ENCODE measurements around the gene PDK3.

Gene PDK3

GRCh38 chrX:24553011-24553410 is 87.9 kb downstream of the PDK3 start:
- TF ChIP-seq CTCF (IDR thresholded peaks at IDR 0.05; ENCODE audit: low read depth, low read length, missing control alignments), result no peak
- no peak for DNase-seq (ENCODE audit: low read depth)
- no peak overlapping the region for H3K4me3 ChIP-seq (ENCODE audit: low read depth, low read length)

- peak; percentile 35 for TF ChIP-seq CTCF (IDR thresholded peaks at IDR 0.05; ENCODE audit: low read depth, low read length, missing control alignments)
- H3K4me3 ChIP-seq (ENCODE audit: low read depth, low read length), result no peak overlapping the region
- DNase-seq (ENCODE audit: low read depth), result no peak
Measured at GRCh38 chrX:24561121-24561520, 96.0 kb downstream of the PDK3 start.

GRCh38 chrX:24563291-24564010 is 98.4 kb downstream of the PDK3 start:
- DNase-seq (ENCODE audit: low read depth), result no peak
- no peak for TF ChIP-seq CTCF (IDR thresholded peaks at IDR 0.05; ENCODE audit: low read depth, low read length, missing control alignments)
- H3K4me3 ChIP-seq (ENCODE audit: low read depth, low read length), result no peak overlapping the region

GRCh38 chrX:24566240-24566639 is 101.2 kb downstream of the PDK3 start:
- H3K4me3 ChIP-seq (ENCODE audit: low read depth, low read length), result no peak overlapping the region
- no peak for DNase-seq (ENCODE audit: low read depth)
- no peak for TF ChIP-seq CTCF (IDR thresholded peaks at IDR 0.05; ENCODE audit: low read depth, low read length, missing control alignments)

- no peak overlapping the region for H3K4me3 ChIP-seq (ENCODE audit: low read depth, low read length)
- DNase-seq (ENCODE audit: low read depth), result no peak
- no peak for TF ChIP-seq CTCF (IDR thresholded peaks at IDR 0.05; ENCODE audit: low read depth, low read length, missing control alignments)
Measured at GRCh38 chrX:24567169-24567568, 102.1 kb downstream of the PDK3 start.

- TF ChIP-seq CTCF (IDR thresholded peaks at IDR 0.05; ENCODE audit: low read depth, low read length, missing control alignments), result no peak
- no peak for DNase-seq (ENCODE audit: low read depth)
Measured at GRCh38 chrX:24574743-24575142, 109.7 kb downstream of the PDK3 start.

GRCh38 chrX:24575496-24575895 is 110.4 kb downstream of the PDK3 start:
- TF ChIP-seq CTCF (IDR thresholded peaks at IDR 0.05; ENCODE audit: low read depth, low read length, missing control alignments), result no peak
- no peak for DNase-seq (ENCODE audit: low read depth)
- H3K4me3 ChIP-seq (ENCODE audit: low read depth, low read length), result no peak overlapping the region

More at GRCh38 chrX:24574743-24575142, 109.7 kb downstream of the PDK3 start:
- no peak overlapping the region for H3K4me3 ChIP-seq (ENCODE audit: low read depth, low read length)
